ENCODE measurements around the gene FMNL2. TPM values are rescaled to one million over a fixed set of nuclear protein-coding genes. Genes with fewer than 3 reads are reported as not detected.

Gene FMNL2
- total and polyA plus RNA-seq, 11 donors, result 4.7 to 19.4 (median 5.5) TPM

GRCh38 chr2:152543717-152544116 is 208.7 kb downstream of the FMNL2 start:
- no peak for TF ChIP-seq POLR2A (IDR thresholded peaks at IDR 0.05)
- no peak for TF ChIP-seq CTCF (IDR thresholded peaks at IDR 0.05)
- no peak for ATAC-seq
- no peak overlapping the region for H3K27ac ChIP-seq
- H3K4me1 ChIP-seq, result peaks cover 0 to 36% (median 8%) of the 10 kb centered on the region in 12 donors
- H3K4me3 ChIP-seq, result no peak overlapping the region
- intact Hi-C loops (cut with DNase I), result loop anchor here in 1 of 10 donors (10.0 kb wide), 1 partner anchor 209 kb away; the partner anchor contains the start of gene FMNL2
- no peak for DNase-seq
- peaks cover 0 to 5% (median 0%) of the 10 kb centered on the region in 9 donors for H3K36me3 ChIP-seq
- H3K9me3 ChIP-seq, result no peaks in the 10 kb centered on the region
- WGBS, 4 donors, result 65 to 76% (median 71%) methylated on average over 4 of the region's 4 CpGs
- H3K27me3 ChIP-seq, result no peaks in the 10 kb centered on the region

DNA sequence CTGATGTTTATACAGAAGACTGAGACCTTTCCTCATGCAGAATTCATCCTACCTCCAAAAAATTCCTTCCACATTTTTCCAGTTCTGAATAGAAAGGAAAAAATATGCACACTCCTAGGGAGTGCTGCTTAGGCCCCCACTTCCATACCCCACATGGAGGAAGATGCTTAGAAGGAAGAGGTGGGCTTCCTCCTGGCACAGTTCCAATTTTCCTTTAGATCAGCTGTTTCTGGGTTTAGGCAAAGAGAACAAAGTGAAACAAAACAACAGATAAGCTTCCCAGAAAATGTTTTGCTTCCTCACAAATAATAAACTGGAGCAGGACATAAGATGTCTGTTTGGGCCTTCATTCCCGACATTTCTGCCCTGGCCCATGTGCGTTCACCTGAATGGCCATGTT is 209.7 kb downstream of the FMNL2 start:
- peak in 1 of 4 donors; percentile 57 for ATAC-seq
- TF ChIP-seq POLR2A (IDR thresholded peaks at IDR 0.05) (no peak), CTCF (IDR thresholded peaks at IDR 0.05) (no peak)
- Histone ChIP-seq H3K27ac (peak overlapping the region in 2 of 12 donors; percentile 10 to 14), H3K36me3 (peaks cover 0 to 5% (median 0%) of the 10 kb centered on the region in 9 donors), H3K9me3 (no peaks in the 10 kb centered on the region), H3K4me3 (no peak overlapping the region), H3K27me3 (no peaks in the 10 kb centered on the region), H3K4me1 (peaks cover 0 to 36% (median 8%) of the 10 kb centered on the region in 12 donors)
- 54 to 70% (median 62%) methylated on average over 2 of the region's 2 CpGs for WGBS, 4 donors
- intact Hi-C loops (cut with DNase I), result loop anchor here in 1 of 10 donors (10.0 kb wide), 1 partner anchor 210 kb away; the partner anchor contains the start of gene FMNL2
- no peak for DNase-seq

DNA sequence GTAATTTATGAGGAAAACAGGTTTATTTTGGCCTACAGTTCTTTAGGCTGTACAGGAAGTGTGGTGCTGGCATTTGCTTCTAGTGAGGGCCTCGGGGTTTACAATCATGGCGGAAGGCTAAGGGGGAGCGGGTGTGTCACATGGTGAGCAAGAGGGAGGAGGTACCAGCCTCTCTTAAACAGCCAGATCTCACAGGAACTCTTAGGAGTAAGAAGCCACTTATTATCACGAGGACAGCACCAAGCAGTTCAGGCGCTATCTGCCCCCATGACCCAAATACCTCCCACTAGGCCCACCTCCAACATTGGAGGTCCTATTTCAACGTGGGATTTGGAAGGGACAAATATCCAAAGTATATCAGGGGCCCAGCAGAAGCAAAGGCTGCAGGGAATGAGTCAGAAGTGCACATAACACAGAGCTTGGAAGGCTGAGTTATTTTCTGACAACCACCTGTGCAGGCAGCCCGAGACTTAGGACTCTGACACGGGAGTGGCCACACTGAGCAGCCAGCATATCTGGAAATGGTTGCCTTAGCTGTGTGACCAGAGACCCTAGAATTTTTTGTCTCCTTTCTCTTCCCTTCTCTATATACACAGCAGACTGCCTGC is 211.4 kb downstream of the FMNL2 start:
- H3K9me3 ChIP-seq, result no peaks in the 10 kb centered on the region
- H3K27me3 ChIP-seq, result no peaks in the 10 kb centered on the region
- no peak overlapping the region for H3K4me3 ChIP-seq
- no peak for TF ChIP-seq CTCF (IDR thresholded peaks at IDR 0.05)
- no peak for TF ChIP-seq POLR2A (IDR thresholded peaks at IDR 0.05)
- DNase-seq (no peak), ATAC-seq (peak in 2 of 4 donors; percentile 22 to 36)
- peaks cover 0 to 36% (median 8%) of the 10 kb centered on the region in 12 donors for H3K4me1 ChIP-seq
- intact Hi-C loops (cut with DNase I), result loop anchor here in 1 of 10 donors (10.0 kb wide), 1 partner anchor 212 kb away; the partner anchor contains the start of gene FMNL2
- 71 to 83% (median 77%) methylated on average over 8 of the region's 8 CpGs for WGBS, 4 donors
- peaks cover 0 to 5% (median 0%) of the 10 kb centered on the region in 9 donors for H3K36me3 ChIP-seq
- H3K27ac ChIP-seq, result no peak overlapping the region

GRCh38 chr2:152548111-152548875 is 213.3 kb downstream of the FMNL2 start:
- intact Hi-C loops (cut with DNase I), result loop anchor here in 1 of 10 donors (10.0 kb wide), 1 partner anchor 213 kb away; the partner anchor contains the start of gene FMNL2
- H3K9me3 ChIP-seq, result no peaks in the 10 kb centered on the region
- ATAC-seq (no peak), DNase-seq (no peak)
- no peak overlapping the region for H3K27ac ChIP-seq
- peaks cover 0 to 24% (median 2%) of the 10 kb centered on the region in 12 donors for H3K4me1 ChIP-seq
- H3K27me3 ChIP-seq, result no peaks in the 10 kb centered on the region
- peaks cover 0 to 5% (median 0%) of the 10 kb centered on the region in 9 donors for H3K36me3 ChIP-seq
- H3K4me3 ChIP-seq, result no peak overlapping the region
- TF ChIP-seq POLR2A (IDR thresholded peaks at IDR 0.05) (no peak), CTCF (IDR thresholded peaks at IDR 0.05) (no peak)
- 66 to 75% (median 74%) methylated on average over 8 of the region's 8 CpGs for WGBS, 4 donors

Measured in heart left ventricle (tissue), 16 donors.